GM12801 (cell line): ENCODE data around the gene DNTT.

Experiments used
- TF ChIP-seq, protein P1 (sequence below): IDR thresholded peaks from one replicate; pipeline ENCODE4 v1.5.1; 2011; ENCODE audit warnings: control low read depth; ENCODE audit not compliant: insufficient read length; ENCODE audit errors: extremely low read depth

DNTT gene

GRCh38 chr10:96380821-96381220 lies 76.6 kb downstream of the DNTT start:
- TF ChIP-seq, protein P1, sequence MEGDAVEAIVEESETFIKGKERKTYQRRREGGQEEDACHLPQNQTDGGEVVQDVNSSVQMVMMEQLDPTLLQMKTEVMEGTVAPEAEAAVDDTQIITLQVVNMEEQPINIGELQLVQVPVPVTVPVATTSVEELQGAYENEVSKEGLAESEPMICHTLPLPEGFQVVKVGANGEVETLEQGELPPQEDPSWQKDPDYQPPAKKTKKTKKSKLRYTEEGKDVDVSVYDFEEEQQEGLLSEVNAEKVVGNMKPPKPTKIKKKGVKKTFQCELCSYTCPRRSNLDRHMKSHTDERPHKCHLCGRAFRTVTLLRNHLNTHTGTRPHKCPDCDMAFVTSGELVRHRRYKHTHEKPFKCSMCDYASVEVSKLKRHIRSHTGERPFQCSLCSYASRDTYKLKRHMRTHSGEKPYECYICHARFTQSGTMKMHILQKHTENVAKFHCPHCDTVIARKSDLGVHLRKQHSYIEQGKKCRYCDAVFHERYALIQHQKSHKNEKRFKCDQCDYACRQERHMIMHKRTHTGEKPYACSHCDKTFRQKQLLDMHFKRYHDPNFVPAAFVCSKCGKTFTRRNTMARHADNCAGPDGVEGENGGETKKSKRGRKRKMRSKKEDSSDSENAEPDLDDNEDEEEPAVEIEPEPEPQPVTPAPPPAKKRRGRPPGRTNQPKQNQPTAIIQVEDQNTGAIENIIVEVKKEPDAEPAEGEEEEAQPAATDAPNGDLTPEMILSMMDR, result no peak

GRCh38 chr10:96384506-96384905 lies 80.3 kb downstream of the DNTT start:
- TF ChIP-seq, protein P1, result no peak

GRCh38 chr10:96387161-96387560 lies 82.9 kb downstream of the DNTT start:
- TF ChIP-seq, protein P1, result no peak

- TF ChIP-seq, protein P1, result no peak
These were observed 83.4 kb downstream of the DNTT start for GRCh38 chr10:96387601-96388000.
